Measurements from ENCODE around the gene TECTB.
"Not testable (repeated sequence)": the region's sequence is repeated elsewhere in the genome, so short reads cannot be mapped to it uniquely, and the experiment has no call there.

Gene TECTB

GRCh38 chr10:112283100-112283499 lies at the start of gene TECTB:
TSS of gene TECTB (plus strand) at chr10:112283400. CDS start at chr10:112283735, 335 bp downstream.
- DNase-seq (ENCODE audit: low read depth): no peak

GRCh38 chr10:112235141-112235540 lies 48.1 kb upstream of the TECTB start:
- no peak for DNase-seq (ENCODE audit: low read depth)

GRCh38 chr10:112235920-112236319 lies 47.3 kb upstream of the TECTB start:
- DNase-seq (ENCODE audit: low read depth): no peak

- DNase-seq (ENCODE audit: low read depth): no peak
These were observed 46.7 kb upstream of the TECTB start for GRCh38 chr10:112236486-112236885.

GRCh38 chr10:112239347-112239746 lies 43.9 kb upstream of the TECTB start:
- no peak for DNase-seq (ENCODE audit: low read depth)

GRCh38 chr10:112240441-112240840 lies 42.8 kb upstream of the TECTB start:
- DNase-seq (ENCODE audit: low read depth): no peak

GRCh38 chr10:112241651-112242341 lies 41.4 kb upstream of the TECTB start:
- no peak for DNase-seq (ENCODE audit: low read depth)

- DNase-seq (ENCODE audit: low read depth): no peak
These were observed 40.4 kb upstream of the TECTB start for GRCh38 chr10:112242769-112243168.

- no peak for DNase-seq (ENCODE audit: low read depth)
These were observed 39.5 kb upstream of the TECTB start for GRCh38 chr10:112243713-112244112.

- no peak for DNase-seq (ENCODE audit: low read depth)
These were observed 39.0 kb upstream of the TECTB start for GRCh38 chr10:112244197-112244596.

- DNase-seq (ENCODE audit: low read depth): no peak
These were observed 35.4 kb upstream of the TECTB start for GRCh38 chr10:112247791-112248190.

- DNase-seq (ENCODE audit: low read depth): no peak
These were observed 34.5 kb upstream of the TECTB start for GRCh38 chr10:112248584-112249295.

- DNase-seq (ENCODE audit: low read depth): no peak
These were observed 33.5 kb upstream of the TECTB start for GRCh38 chr10:112249722-112250121.

- no peak for DNase-seq (ENCODE audit: low read depth)
These were observed 32.6 kb upstream of the TECTB start for GRCh38 chr10:112250555-112250954.

GRCh38 chr10:112251238-112251637 lies 32.0 kb upstream of the TECTB start:
- not testable (repeated sequence) for DNase-seq (ENCODE audit: low read depth)

- no peak for DNase-seq (ENCODE audit: low read depth)
These were observed 24.8 kb upstream of the TECTB start for GRCh38 chr10:112258407-112258806.

GRCh38 chr10:112259688-112260087 lies 23.5 kb upstream of the TECTB start:
- DNase-seq (ENCODE audit: low read depth): no peak

GRCh38 chr10:112260831-112261230 lies 22.4 kb upstream of the TECTB start:
- DNase-seq (ENCODE audit: low read depth): no peak

GRCh38 chr10:112261281-112261822 lies 21.8 kb upstream of the TECTB start:
- DNase-seq (ENCODE audit: low read depth): no peak

- DNase-seq (ENCODE audit: low read depth): no peak
These were observed 20.7 kb upstream of the TECTB start for GRCh38 chr10:112262546-112262945.

- no peak for DNase-seq (ENCODE audit: low read depth)
These were observed 17.5 kb upstream of the TECTB start for GRCh38 chr10:112265745-112266144.

- DNase-seq (ENCODE audit: low read depth): no peak
These were observed 13.9 kb upstream of the TECTB start for GRCh38 chr10:112269266-112269665.

GRCh38 chr10:112271982-112272381 lies 11.2 kb upstream of the TECTB start:
- no peak for DNase-seq (ENCODE audit: low read depth)

Data from stimulated activated CD4-positive, alpha-beta T cell treated with anti-CD3 and anti-CD28 coated beads, Interleukin-2, amount 100 ng/mL, for 4 hours (primary cell).